ENCODE results near the gene HS3ST4.

DNA sequence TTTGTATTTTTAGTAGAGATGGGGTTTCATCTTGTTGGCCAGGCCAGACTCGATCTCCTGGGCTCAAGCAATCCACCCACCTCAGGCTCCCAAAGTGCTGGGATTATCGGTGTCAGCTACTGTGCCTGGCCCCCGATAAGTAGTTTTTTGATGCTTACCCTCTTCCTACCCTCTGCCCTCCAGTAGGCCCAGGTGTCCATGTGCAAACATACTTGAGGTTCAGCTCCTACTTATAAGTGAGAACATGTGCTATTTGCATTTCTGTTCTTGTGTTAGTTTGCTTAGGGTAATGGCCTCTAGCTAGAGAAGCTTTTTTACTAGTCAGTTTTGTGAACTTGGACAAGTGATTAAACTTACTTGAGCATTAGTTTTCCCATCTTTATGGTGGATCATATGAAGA is 136.8 kb downstream of the HS3ST4 start:
- TF ChIP-seq GATA2 (IDR thresholded peaks at IDR 0.05; ENCODE audit: low read depth, low read length) (no peak), GATA3 (IDR thresholded peaks at IDR 0.05; ENCODE audit: low read depth, low read length) (no peak)

Data from SH-SY5Y (cell line).